ENCODE data around the gene ATP9A. TPM values are rescaled to one million over a fixed set of nuclear protein-coding genes. Genes with fewer than 3 reads are reported as not detected.

The ATP9A gene
- total and polyA plus RNA-seq, 2 donors (not counting 3 experiments of a cell fraction or from before 2014, with no cell fraction given) = 20.9 to 41.5 TPM

- no peak overlapping the region for H3K9ac ChIP-seq (replicated peaks; ENCODE audit: extremely low read depth, insufficient read depth, low read length)
- H3K79me2 ChIP-seq (ENCODE audit: control insufficient read depth, insufficient read depth, low read length) = no peaks in the 10 kb centered on the region
- no TSS peak for BruUV-seq (replicated peaks)
- H3K9me3 ChIP-seq (replicated peaks; ENCODE audit: control insufficient read depth, insufficient read depth, low read length) = no peaks in the 10 kb centered on the region
- no peaks in the 10 kb centered on the region for H4K20me1 ChIP-seq (replicated peaks; ENCODE audit: control insufficient read depth, extremely low read depth, insufficient read depth, low read length)
- DNase-seq (ENCODE audit: low read depth, low spot score) (no peak), FAIRE-seq (no peak)
- H3K4me2 ChIP-seq (ENCODE audit: insufficient read depth, low read length) = no peak overlapping the region
- TF ChIP-seq MYC (IDR thresholded peaks at IDR 0.05; ENCODE audit: low read depth, low read length) = no peak
- no peak for TF ChIP-seq FOS (IDR thresholded peaks at IDR 0.05; ENCODE audit: borderline replicate concordance, insufficient read depth, low read length)
- no peak for TF ChIP-seq MAX (IDR thresholded peaks at IDR 0.05; ENCODE audit: insufficient read depth, insufficient read length)
- no peak for TF ChIP-seq GATA2 (IDR thresholded peaks at IDR 0.05; ENCODE audit: insufficient read depth, insufficient read length, low read depth, low read length)
- TF ChIP-seq EZH2 (IDR thresholded peaks at IDR 0.05; ENCODE audit: borderline replicate concordance, low read depth, low read length, severe bottlenecking) = no peak
- TF ChIP-seq CTCF (IDR thresholded peaks at IDR 0.05; ENCODE audit: extremely low read depth in 1 of 2, insufficient read depth in 1 of 2, low read depth in 1 of 2, low read length in 2 of 2) = no peak
- TF ChIP-seq JUN (IDR thresholded peaks at IDR 0.05; ENCODE audit: borderline replicate concordance, insufficient read depth, insufficient read length, low read depth) = no peak
- no peak for TF ChIP-seq POLR2A (IDR thresholded peaks at IDR 0.05; ENCODE audit: low read depth, low read length)
- no peak for TF ChIP-seq POLR2AphosphoS5 (IDR thresholded peaks at IDR 0.05; ENCODE audit: insufficient read depth, low read depth, low read length)
- H3K4me1 ChIP-seq (ENCODE audit: control insufficient read depth, extremely low read depth, insufficient read depth, low read length) = no peaks in the 10 kb centered on the region
- intact Hi-C loops (cut with micrococcal nuclease) = no loop called here
- CTCF ChIA-PET = no interaction called here
- no peak overlapping the region for H3K27ac ChIP-seq (ENCODE audit: insufficient read depth, low read depth, low read length)
- no peak overlapping the region for H3K4me3 ChIP-seq (replicated peaks in 1 of 3; ENCODE audit: insufficient read depth in 1 of 3, low read depth in 1 of 3, low read length in 3 of 3)
- dilution Hi-C loops (cut with MboI; ENCODE audit: extremely low pct_ligation_motif_present, low sequenced_read_pairs) = no loop called here
- H3K36me3 ChIP-seq (ENCODE audit: control insufficient read depth in 2 of 2, extremely low read depth in 1 of 2, insufficient read depth in 2 of 2, low read length in 2 of 2) = no peaks in the 10 kb centered on the region
- no peaks in the 10 kb centered on the region for H3K9me1 ChIP-seq (replicated peaks; ENCODE audit: control insufficient read depth, extremely low read depth, insufficient read depth, low read length)
- H3K27me3 ChIP-seq (ENCODE audit: control insufficient read depth in 2 of 2, insufficient read depth in 2 of 2, low read length in 2 of 2) = peaks cover 2 to 3% of the 10 kb centered on the region in 2 experiments
- POLR2A ChIA-PET = no interaction called here
- no peak overlapping the region for H2AFZ ChIP-seq (ENCODE audit: low read depth, low read length)
Measured at GRCh38 chr20:51815383-51816076, 47.3 kb upstream of the ATP9A start.
